K562 (cell line): ENCODE results near the gene ACSS1. TPM values are rescaled to one million over a fixed set of nuclear protein-coding genes. Genes with fewer than 3 reads are reported as not detected.

Experiments
- ATAC-seq: fragments of 200-7000 bp; cut with Tn5 transposase; 3 replicates; pipeline ENCODE4 v1.9.1; 2020; ENCODE audit warnings: moderate library complexity
- BruUV-seq: library from RNA; stranded (reverse); fragments of 400-500 nt; replicated peaks from 2 replicates; lab custom pipeline; 2021; lab: Mats Ljungman, UMichigan
- CTCF ChIA-PET: fragments of 300-600 bp; formaldehyde crosslinking; extraction: SDS; loops from one replicate; lab custom pipeline; 2021; ENCODE audit warnings: low intra/inter-chr PET ratio; lab: Yijun Ruan, JAX
- POLR2A ChIA-PET: fragments of 300-600, 350-650 bp; sonication (Branson Sonifier 250); formaldehyde crosslinking; extraction: SDS; loops from one replicate; lab custom pipeline; 2021; ENCODE audit warnings: antibody characterized with exemption, inconsistent platforms; lab: Yijun Ruan, JAX
- DNase-seq, 4 experiments: peaks; one replicate each; pipeline versions ENCODE4 v3.0.0 to v3.0.0-alpha.2; 2011 to 2018; ENCODE audit warnings: low spot score in 3 of 4, mixed read lengths in 3 of 4; ENCODE audit errors: extremely low read depth in 1 of 4
- FAIRE-seq: peaks from 2 replicates; lab custom pipeline; 2011; peaks lifted over from hg19 to GRCh38; lab: Jason Lieb, UNC
- H2AFZ ChIP-seq: 2 replicates; pipeline ENCODE4 v1.6.0; 2011; ENCODE audit warnings: low read depth, low read length, control low read depth, inconsistent platforms
- H3K27ac ChIP-seq: fragments of 200-600 bp; 3 replicates; pipeline ENCODE4 v1.8.0; 2011; ENCODE audit warnings: low read depth, mild to moderate bottlenecking, control low read depth, inconsistent platforms, low read length, moderate library complexity, mixed read lengths; ENCODE audit errors: extremely low read depth
- H3K27me3 ChIP-seq, 2 experiments: fragments of 300-600 bp in 1 of 2; 2 replicates in 1 of 2; 3 replicates in 1 of 2; pipeline versions ENCODE4 v1.6.0 to v1.8.0; 2011; ENCODE audit warnings: inconsistent platforms in 2 of 2, low read length in 2 of 2, mild to moderate bottlenecking in 1 of 2, mixed read lengths in 1 of 2, moderate library complexity in 1 of 2; ENCODE audit not compliant: control insufficient read depth in 2 of 2, insufficient read depth in 2 of 2
- H3K36me3 ChIP-seq: fragments of 300-600 bp; 3 replicates; pipeline ENCODE4 v1.8.0; 2011; ENCODE audit warnings: mild to moderate bottlenecking, low read length, inconsistent platforms; ENCODE audit not compliant: control insufficient read depth, insufficient read depth
- H3K4me1 ChIP-seq, 2 experiments: fragments of 200-600 bp in 1 of 2; replicated peaks in 1 of 2; 2 replicates in 1 of 2; 3 replicates in 1 of 2; pipeline versions ENCODE4 v1.5.1 to v1.8.0; 2011; ENCODE audit warnings: inconsistent platforms in 2 of 2, low read length in 2 of 2, mild to moderate bottlenecking in 1 of 2, mixed read lengths in 1 of 2, moderate library complexity in 1 of 2; ENCODE audit not compliant: control insufficient read depth in 2 of 2, insufficient read depth in 2 of 2
- H3K4me2 ChIP-seq: 2 replicates; pipeline ENCODE4 v1.6.1; 2011; ENCODE audit warnings: low read length, control low read depth, inconsistent platforms, mixed read lengths; ENCODE audit not compliant: insufficient read depth
- H3K4me3 ChIP-seq: fragments of 200-600 bp; sonication (generic), shearing (Covaris generic); 2 replicates; pipeline ENCODE4 v1.5.1; 2016; ENCODE audit warnings: control low read depth, inconsistent platforms
- H3K79me2 ChIP-seq: fragments of 200-600 bp; 3 replicates; pipeline ENCODE4 v1.8.0; 2011; ENCODE audit warnings: low read length, inconsistent platforms; ENCODE audit not compliant: control insufficient read depth, insufficient read depth
- H3K9ac ChIP-seq, 2 experiments: 2 replicates each; pipeline versions ENCODE4 v1.6.0 to v1.6.1; 2011; ENCODE audit warnings: low read depth in 2 of 2, low read length in 2 of 2, control low read depth in 1 of 2, inconsistent platforms in 1 of 2, mild to moderate bottlenecking in 1 of 2, mixed read lengths in 1 of 2; ENCODE audit not compliant: insufficient read depth in 1 of 2
- H3K9me1 ChIP-seq: one replicate; pipeline ENCODE4 v1.6.0; 2011; ENCODE audit warnings: inconsistent platforms, mild to moderate bottlenecking, low read length, moderate library complexity; ENCODE audit not compliant: control insufficient read depth, insufficient read depth
- H3K9me3 ChIP-seq: replicated peaks from 2 replicates; pipeline ENCODE4 v1.5.1; 2011; ENCODE audit warnings: low read depth, low read length, inconsistent platforms; ENCODE audit not compliant: control insufficient read depth, insufficient read depth
- H4K20me1 ChIP-seq: replicated peaks from 2 replicates; pipeline ENCODE4 v1.6.1; 2011; ENCODE audit warnings: low read length, inconsistent platforms, mixed read lengths; ENCODE audit not compliant: control insufficient read depth, insufficient read depth
- PHB2 ChIP-seq: fragments of 450-650 bp; IDR thresholded peaks from 2 replicates; pipeline ENCODE4 v1.6.1; 2017; ENCODE audit warnings: low read depth
- POLR2AphosphoS5 ChIP-seq: IDR thresholded peaks from 2 replicates; pipeline ENCODE4 v1.6.1; 2011; ENCODE audit warnings: mild to moderate bottlenecking, low read depth, low read length, moderate library complexity; ENCODE audit not compliant: control insufficient read depth, insufficient read depth
- RBM17 ChIP-seq: fragments of 200-400 bp; formaldehyde crosslinking; IDR thresholded peaks from 2 replicates; pipeline ENCODE4 v1.6.1; 2017; ENCODE audit warnings: low read depth, mild to moderate bottlenecking, low read length, borderline replicate concordance
- WGBS: fragments of 100-300 bp; shearing (Covaris generic); methylation state at CpG from one replicate; pipeline ENCODE4 v1.1.6; 2016; ENCODE audit warnings: low coverage, mixed read lengths; ENCODE audit not compliant: insufficient coverage; ENCODE audit errors: missing lambda C conversion rate; 5-methylcytosine and 5-hydroxymethylcytosine counted together
- in situ Hi-C: fragments of 300-500 bp; cut with MboI; formaldehyde crosslinking; loops from 4 replicates; pipeline ENCODE4 v1.15.0; 2018; ENCODE audit warnings: inconsistent platforms, mixed read lengths
- intact Hi-C: fragments of 100-400 bp; cut with micrococcal nuclease; formaldehyde crosslinking; loops from 2 replicates; pipeline ENCODE4 v1.14.2; 2022
- polyA plus RNA-seq, 8 experiments: library from polyadenylated mRNA; depleted of rRNA in 4 of 8; stranded (reverse) in 5 of 8; unstranded in 3 of 8; fragments of >200 nt; fragmentation: Nextera tagmentation in 2 of 8; fragmentation: Illumina TruSeq in 1 of 8; extraction: Ambion mirVana in 2 of 8; extraction: Trizol in 1 of 8; gene quantifications; 2 replicates each; pipeline versions ENCODE4 v1.2.1 to v1.2.3, GENCODE V29; 2011 to 2014; ENCODE audit warnings: inconsistent platforms in 1 of 8, missing spikeins in 1 of 8
- total RNA-seq, 7 experiments: library from RNA; depleted of rRNA in 6 of 7; stranded (reverse); fragments of >200 nt in 6 of 7; fragmentation: Illumina TruSeq in 2 of 7; extraction: Trizol in 2 of 7; gene quantifications; 2 replicates each; pipeline versions ENCODE4 v1.2.1 to v1.2.3, GENCODE V29; 2011 to 2021; ENCODE audit warnings: low replicate concordance in 1 of 7
- TF ChIP-seq, protein P1 (sequence below): fragments of 450-650 bp; formaldehyde crosslinking; IDR thresholded peaks from 2 replicates; pipeline ENCODE4 v1.4.0; 2020; ENCODE audit warnings: mild to moderate bottlenecking, moderate library complexity

ACSS1 gene
- total and polyA plus RNA-seq, 9 of the 15 experiments (the other 6 are each of a cell fraction or from before 2014, with no cell fraction given), result 0.07 to 2.1 (median 0.27) TPM; not detected in 3

DNA sequence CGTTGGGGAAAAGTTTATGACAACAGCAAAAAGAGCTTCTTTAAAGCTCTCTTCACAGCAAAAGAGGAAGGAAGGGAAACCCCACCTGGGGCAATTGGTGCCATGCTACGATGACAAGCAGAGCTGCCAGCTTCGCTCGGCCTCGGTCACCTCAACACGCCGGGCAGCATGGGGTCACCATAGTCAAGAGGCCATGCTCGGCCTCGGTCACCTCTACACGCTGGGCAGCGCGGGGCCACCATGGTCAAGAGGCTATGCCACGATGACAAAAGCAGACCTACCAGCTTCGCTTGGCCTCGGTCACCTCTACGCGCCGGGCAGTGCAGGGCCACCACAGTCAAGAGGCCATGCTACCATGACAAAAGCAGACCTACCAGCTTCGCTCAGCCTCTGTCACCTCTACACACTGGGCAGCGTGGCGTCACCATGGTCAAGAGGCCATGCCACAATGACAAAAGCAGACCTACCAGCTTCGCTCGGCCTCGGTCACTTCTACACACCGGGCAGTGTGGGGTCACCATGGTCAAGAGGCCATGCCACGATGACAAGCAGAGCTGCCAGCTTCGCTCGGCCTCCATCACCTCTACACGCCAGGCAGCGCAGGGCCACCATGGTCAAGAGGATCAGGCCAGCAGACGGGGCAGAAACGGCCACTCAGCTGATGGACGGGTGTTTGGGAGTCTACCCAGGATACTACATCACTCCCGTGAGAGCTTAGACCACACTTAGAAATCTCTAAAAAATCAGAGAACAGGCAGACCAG, 77.5 kb downstream of the ACSS1 start:
- BruUV-seq, result no TSS peak
- POLR2A ChIA-PET, result no interaction called here
- H3K36me3 ChIP-seq, result peaks cover 38% of the 10 kb centered on the region; the same call in 2 of the 3 replicates

More for the DNA sequence above, 77.5 kb downstream of the ACSS1 start:
- no peak for ATAC-seq
- in situ Hi-C loops (no loop called here), intact Hi-C loops (no loop called here)
- Histone ChIP-seq H3K9me1 (no peaks in the 10 kb centered on the region), H3K4me2 (no peak overlapping the region), H3K27me3 (no peaks in the 10 kb centered on the region), H3K9ac (no peak overlapping the region; a peak in 1 of 4 replicates), H3K9me3 (no peaks in the 10 kb centered on the region), H2AFZ (no peak overlapping the region), H3K4me1 (no peaks in the 10 kb centered on the region), H3K79me2 (peaks cover 3% of the 10 kb centered on the region; the same call in 1 of the 3 replicates), H3K4me3 (no peak overlapping the region), H4K20me1 (no peaks in the 10 kb centered on the region), H3K27ac (no peak overlapping the region)
- WGBS, result 97% methylated on average over 20 of the region's 34 CpGs
- no peak for FAIRE-seq
- TF ChIP-seq PHB2 (no peak), POLR2AphosphoS5 (no peak), RBM17 (no peak)
- TF ChIP-seq, protein P1, sequence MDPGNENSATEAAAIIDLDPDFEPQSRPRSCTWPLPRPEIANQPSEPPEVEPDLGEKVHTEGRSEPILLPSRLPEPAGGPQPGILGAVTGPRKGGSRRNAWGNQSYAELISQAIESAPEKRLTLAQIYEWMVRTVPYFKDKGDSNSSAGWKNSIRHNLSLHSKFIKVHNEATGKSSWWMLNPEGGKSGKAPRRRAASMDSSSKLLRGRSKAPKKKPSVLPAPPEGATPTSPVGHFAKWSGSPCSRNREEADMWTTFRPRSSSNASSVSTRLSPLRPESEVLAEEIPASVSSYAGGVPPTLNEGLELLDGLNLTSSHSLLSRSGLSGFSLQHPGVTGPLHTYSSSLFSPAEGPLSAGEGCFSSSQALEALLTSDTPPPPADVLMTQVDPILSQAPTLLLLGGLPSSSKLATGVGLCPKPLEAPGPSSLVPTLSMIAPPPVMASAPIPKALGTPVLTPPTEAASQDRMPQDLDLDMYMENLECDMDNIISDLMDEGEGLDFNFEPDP (CRISPR knock-in tag), result no peak
- DNase-seq, result no peak
- CTCF ChIA-PET, result no interaction called here
